Right lobe of liver (tissue), 4 donors: Measurements from ENCODE around the gene DENND2A.

Experiments
- CTCF ChIP-seq, 4 donors: fragments of 200-600 bp in 3 of 4; fragments of 450-650 bp in 1 of 4; IDR thresholded peaks; one replicate each; pipeline versions ENCODE4 v1.5.1 to v1.8.0; 2016 to 2022; ENCODE audit warnings: antibody characterized with exemption in 4 of 4, mild to moderate bottlenecking in 2 of 4
- POLR2A ChIP-seq: fragments of 450-650 bp; IDR thresholded peaks from one replicate; pipeline ENCODE4 v1.6.1; 2017; ENCODE audit warnings: antibody characterized with exemption, mild to moderate bottlenecking
- donor health status: DM: no; HTN: no; CAD: no.
- donor health status: DM: no; HTN: no; CAD: no.
- donor health status: DM: no; HTN: yes; CAD: no.

- TF ChIP-seq CTCF (IDR thresholded peaks at IDR 0.05): no peak
- TF ChIP-seq POLR2A: no peak
Observed at GRCh38 chr7:140670343-140670935, 29.8 kb upstream of the DENND2A start.
